Astrocyte (in vitro differentiated cells and primary cell): ENCODE results near the gene DACT2.

Source experiments
- CTCF ChIP-seq: IDR thresholded peaks from 2 replicates; pipeline ENCODE4 v1.5.1; 2011; ENCODE audit warnings: low read depth, mild to moderate bottlenecking, inconsistent platforms, low read length, moderate library complexity; ENCODE audit not compliant: insufficient read depth
- EZH2 ChIP-seq: IDR thresholded peaks from 2 replicates; pipeline ENCODE4 v1.6.1; 2012; ENCODE audit warnings: mild to moderate bottlenecking, low read length, inconsistent platforms; ENCODE audit not compliant: insufficient read depth

- TF ChIP-seq CTCF = no peak
- no peak for TF ChIP-seq EZH2
Observed at GRCh38 chr6:168338777-168339176, 19.2 kb upstream of the DACT2 start.
